HG03521 (cell line): ENCODE data around the gene RPN2.

ENCODE experiments used
- ATAC-seq: cut with Tn5 transposase; IDR thresholded peaks from one replicate; pipeline ENCODE4 v1.9.1; 2021; ENCODE audit warnings: mild to moderate bottlenecking, moderate library complexity; ENCODE audit not compliant: unreplicated experiment

RPN2 gene

GRCh38 chr20:37179683-37180524 is 774 bp downstream of the RPN2 start:
- ATAC-seq = no peak

GRCh38 chr20:37185686-37186085 is 6.6 kb downstream of the RPN2 start:
- no peak for ATAC-seq

GRCh38 chr20:37188787-37189186 is 9.7 kb downstream of the RPN2 start:
- no peak for ATAC-seq

GRCh38 chr20:37189416-37190016 is 10.4 kb downstream of the RPN2 start:
- no peak for ATAC-seq

GRCh38 chr20:37190354-37191112 is 11.4 kb downstream of the RPN2 start:
- no peak for ATAC-seq

- no peak for ATAC-seq
Measured at GRCh38 chr20:37192137-37192854, 13.2 kb downstream of the RPN2 start.

GRCh38 chr20:37193226-37193625 is 14.1 kb downstream of the RPN2 start:
- ATAC-seq = no peak

- ATAC-seq = no peak
Measured at GRCh38 chr20:37193821-37194220, 14.7 kb downstream of the RPN2 start.

- ATAC-seq = no peak
Measured at GRCh38 chr20:37194621-37195417, 15.7 kb downstream of the RPN2 start.

GRCh38 chr20:37198932-37199660 is 20.0 kb downstream of the RPN2 start:
- ATAC-seq = no peak

- ATAC-seq = no peak
Measured at GRCh38 chr20:37200376-37200775, 21.2 kb downstream of the RPN2 start.

GRCh38 chr20:37200926-37201826 is 22.0 kb downstream of the RPN2 start:
- ATAC-seq = no peak

- no peak for ATAC-seq
Measured at GRCh38 chr20:37201827-37202162, 22.7 kb downstream of the RPN2 start.

GRCh38 chr20:37202267-37202943 is 23.3 kb downstream of the RPN2 start:
- ATAC-seq = no peak

- no peak for ATAC-seq
Measured at GRCh38 chr20:37204056-37204455, 24.9 kb downstream of the RPN2 start.

GRCh38 chr20:37205130-37205529 is 26.0 kb downstream of the RPN2 start:
- ATAC-seq = no peak

- ATAC-seq = no peak
Measured at GRCh38 chr20:37205794-37206193, 26.7 kb downstream of the RPN2 start.

GRCh38 chr20:37207171-37207570 is 28.0 kb downstream of the RPN2 start:
- ATAC-seq = no peak
